ENCODE data around the gene CCDC91. TPM values are rescaled to one million over a fixed set of nuclear protein-coding genes. Genes with fewer than 3 reads are reported as not detected.
"Not testable (repeated sequence)": the region's sequence is repeated elsewhere in the genome, so short reads cannot be mapped to it uniquely, and the experiment has no call there.

The CCDC91 gene
- total RNA-seq, 1 experiment from 2014 or later = 17.6 TPM

GRCh38 chr12:28294300-28294699, 104.0 kb downstream of the CCDC91 start:
- H3K9me3 ChIP-seq = peaks cover 24% of the 10 kb centered on the region
- no peak for DNase-seq
- no peaks in the 10 kb centered on the region for H3K27me3 ChIP-seq
- H3K36me3 ChIP-seq = peaks cover 3% of the 10 kb centered on the region; the same call in 1 of the 2 replicates
- no peak overlapping the region for H3K4me3 ChIP-seq

GRCh38 chr12:28296287-28296686, 106.0 kb downstream of the CCDC91 start:
- peaks cover 7% of the 10 kb centered on the region for H3K9me3 ChIP-seq
- no peak overlapping the region for H3K4me3 ChIP-seq
- peaks cover 3% of the 10 kb centered on the region; the same call in 1 of the 2 replicates for H3K36me3 ChIP-seq
- H3K27me3 ChIP-seq = no peaks in the 10 kb centered on the region
- no peak for DNase-seq

- no peaks in the 10 kb centered on the region; the same call in 1 of the 2 replicates for H3K36me3 ChIP-seq
- no peak for DNase-seq
- no peaks in the 10 kb centered on the region for H3K27me3 ChIP-seq
- H3K4me3 ChIP-seq = no peak overlapping the region
- no peaks in the 10 kb centered on the region for H3K9me3 ChIP-seq
Observed at GRCh38 chr12:28303192-28303591, 112.9 kb downstream of the CCDC91 start.

GRCh38 chr12:28306535-28306934, 116.3 kb downstream of the CCDC91 start:
- Histone ChIP-seq H3K9me3 (no peaks in the 10 kb centered on the region), H3K4me3 (no peak overlapping the region), H3K36me3 (no peaks in the 10 kb centered on the region; the same call in 1 of the 2 replicates), H3K27me3 (no peaks in the 10 kb centered on the region)
- no peak for DNase-seq

- DNase-seq = no peak
- H3K27me3 ChIP-seq = no peaks in the 10 kb centered on the region
Observed at GRCh38 chr12:28308891-28309290, 118.6 kb downstream of the CCDC91 start.

GRCh38 chr12:28313631-28314030, 123.4 kb downstream of the CCDC91 start:
- H3K4me3 ChIP-seq = no peak overlapping the region
- H3K27me3 ChIP-seq = no peaks in the 10 kb centered on the region
- no peak for DNase-seq

More at GRCh38 chr12:28308891-28309290, 118.6 kb downstream of the CCDC91 start:
- Histone ChIP-seq H3K36me3 (no peaks in the 10 kb centered on the region; the same call in 1 of the 2 replicates), H3K4me3 (no peak overlapping the region), H3K9me3 (no peaks in the 10 kb centered on the region)

GRCh38 chr12:28316049-28316448, 125.8 kb downstream of the CCDC91 start:
- H3K4me3 ChIP-seq = no peak overlapping the region
- no peaks in the 10 kb centered on the region for H3K27me3 ChIP-seq
- no peak for DNase-seq
- peaks cover 4% of the 10 kb centered on the region; the same call in 1 of the 2 replicates for H3K9me3 ChIP-seq
- no peaks in the 10 kb centered on the region for H3K36me3 ChIP-seq

More at GRCh38 chr12:28313631-28314030, 123.4 kb downstream of the CCDC91 start:
- H3K9me3 ChIP-seq = peaks cover 4% of the 10 kb centered on the region; the same call in 1 of the 2 replicates
- no peaks in the 10 kb centered on the region for H3K36me3 ChIP-seq

- Histone ChIP-seq H3K27me3 (no peaks in the 10 kb centered on the region), H3K9me3 (peaks cover 4% of the 10 kb centered on the region; the same call in 1 of the 2 replicates), H3K36me3 (no peaks in the 10 kb centered on the region), H3K4me3 (no peak overlapping the region)
- DNase-seq = no peak
Observed at GRCh38 chr12:28318273-28318672, 128.0 kb downstream of the CCDC91 start.

- H3K27me3 ChIP-seq = no peaks in the 10 kb centered on the region
- no peak for DNase-seq
Observed at GRCh38 chr12:28320353-28320752, 130.1 kb downstream of the CCDC91 start.

GRCh38 chr12:28327722-28328121, 137.5 kb downstream of the CCDC91 start:
- H3K27me3 ChIP-seq = no peaks in the 10 kb centered on the region
- no peak for DNase-seq
- no peak overlapping the region for H3K4me3 ChIP-seq
- peaks cover 5% of the 10 kb centered on the region; the same call in 1 of the 2 replicates for H3K9me3 ChIP-seq
- H3K36me3 ChIP-seq = no peaks in the 10 kb centered on the region

More at GRCh38 chr12:28320353-28320752, 130.1 kb downstream of the CCDC91 start:
- Histone ChIP-seq H3K9me3 (peaks cover 4% of the 10 kb centered on the region; the same call in 1 of the 2 replicates), H3K36me3 (no peaks in the 10 kb centered on the region), H3K4me3 (no peak overlapping the region)

- DNase-seq = no peak
Observed at GRCh38 chr12:28328967-28329366, 138.7 kb downstream of the CCDC91 start.

GRCh38 chr12:28329727-28330126, 139.5 kb downstream of the CCDC91 start:
- H3K9me3 ChIP-seq, H3K4me3 ChIP-seq, H3K27me3 ChIP-seq, H3K36me3 ChIP-seq, DNase-seq: not testable (repeated sequence)

More at GRCh38 chr12:28328967-28329366, 138.7 kb downstream of the CCDC91 start:
- peaks cover 5% of the 10 kb centered on the region; the same call in 1 of the 2 replicates for H3K9me3 ChIP-seq
- H3K27me3 ChIP-seq = no peaks in the 10 kb centered on the region
- no peaks in the 10 kb centered on the region for H3K36me3 ChIP-seq
- H3K4me3 ChIP-seq = no peak overlapping the region

- H3K36me3 ChIP-seq, H3K27me3 ChIP-seq, H3K9me3 ChIP-seq, DNase-seq, H3K4me3 ChIP-seq: not testable (repeated sequence)
Observed at GRCh38 chr12:28330232-28330631, 140.0 kb downstream of the CCDC91 start.

- H3K4me3 ChIP-seq = no peak overlapping the region
- H3K27me3 ChIP-seq = no peaks in the 10 kb centered on the region
- DNase-seq = no peak
- no peaks in the 10 kb centered on the region for H3K36me3 ChIP-seq
- H3K9me3 ChIP-seq = peaks cover 5% of the 10 kb centered on the region; the same call in 1 of the 2 replicates
Observed at GRCh38 chr12:28331130-28331529, 140.9 kb downstream of the CCDC91 start.

- Histone ChIP-seq H3K27me3 (no peaks in the 10 kb centered on the region), H3K36me3 (no peaks in the 10 kb centered on the region), H3K4me3 (no peak overlapping the region), H3K9me3 (no peaks in the 10 kb centered on the region)
- DNase-seq = no peak
Observed at GRCh38 chr12:28340261-28341045, 150.2 kb downstream of the CCDC91 start.

- Histone ChIP-seq H3K27me3 (no peaks in the 10 kb centered on the region), H3K4me3 (no peak overlapping the region)
- no peak for DNase-seq
Observed at GRCh38 chr12:28343713-28344112, 153.5 kb downstream of the CCDC91 start.

GRCh38 chr12:28346567-28346966, 156.3 kb downstream of the CCDC91 start:
- Histone ChIP-seq H3K4me3 (no peak overlapping the region), H3K36me3 (no peaks in the 10 kb centered on the region), H3K27me3 (no peaks in the 10 kb centered on the region), H3K9me3 (no peaks in the 10 kb centered on the region)
- no peak for DNase-seq

More at GRCh38 chr12:28343713-28344112, 153.5 kb downstream of the CCDC91 start:
- H3K36me3 ChIP-seq = no peaks in the 10 kb centered on the region
- H3K9me3 ChIP-seq = no peaks in the 10 kb centered on the region

- DNase-seq = no peak
- no peaks in the 10 kb centered on the region for H3K27me3 ChIP-seq
- peaks cover 5% of the 10 kb centered on the region; the same call in 1 of the 2 replicates for H3K36me3 ChIP-seq
- no peak overlapping the region for H3K4me3 ChIP-seq
- peaks cover 10% of the 10 kb centered on the region for H3K9me3 ChIP-seq
Observed at GRCh38 chr12:28349196-28349595, 158.9 kb downstream of the CCDC91 start.
